Chondrocyte (in vitro differentiated cells): ENCODE measurements around the gene REEP6. TPM values are rescaled to one million over a fixed set of nuclear protein-coding genes. Genes with fewer than 3 reads are reported as not detected.

Experiments
- DNase-seq: peaks from one replicate; pipeline ENCODE4 v3.0.0; 2021; ENCODE audit warnings: mixed read lengths, low spot score
- H3K27ac Mint-ChIP-seq: one replicate; pipeline ENCODE4 v1.8.0; 2021; ENCODE audit warnings: mild to moderate bottlenecking, moderate library complexity, mixed read lengths; ENCODE audit not compliant: unreplicated experiment
- H3K27me3 Mint-ChIP-seq: 2 replicates; pipeline ENCODE4 v1.8.0; 2021; ENCODE audit warnings: low read depth, mixed read lengths
- H3K36me3 Mint-ChIP-seq: 2 replicates; pipeline ENCODE4 v1.8.0; 2021; ENCODE audit warnings: low read depth, mixed read lengths
- H3K4me1 Mint-ChIP-seq: 2 replicates; pipeline ENCODE4 v1.8.0; 2021; ENCODE audit warnings: low read depth, mild to moderate bottlenecking, mixed read lengths
- H3K4me3 Mint-ChIP-seq: one replicate; pipeline ENCODE4 v1.8.0; 2021; ENCODE audit warnings: mild to moderate bottlenecking, moderate library complexity, mixed read lengths; ENCODE audit not compliant: unreplicated experiment
- H3K9me3 Mint-ChIP-seq: 2 replicates; pipeline ENCODE4 v1.8.0; 2021; ENCODE audit warnings: low read depth, mixed read lengths
- CTCF ChIP-seq: fragments of 200-600 bp; sonication (generic); IDR thresholded peaks from 2 replicates; pipeline ENCODE4 v1.5.0; 2021; ENCODE audit warnings: antibody characterized with exemption, mild to moderate bottlenecking, moderate library complexity
- total RNA-seq: library from RNA; stranded (reverse); gene quantifications from 3 replicates; pipeline ENCODE4 v1.2.1, GENCODE V29; 2021

REEP6 gene
- total RNA-seq, 1 donor from 2014 or later, result 2.8 TPM

GRCh38 chr19:1466018-1466460 lies 24.9 kb upstream of the REEP6 start:
- no peaks in the 10 kb centered on the region for H3K9me3 Mint-ChIP-seq
- H3K4me3 Mint-ChIP-seq, result no peak overlapping the region
- TF ChIP-seq CTCF, result no peak
- no peak for DNase-seq
- peaks cover 2% of the 10 kb centered on the region for H3K27me3 Mint-ChIP-seq
- no peaks in the 10 kb centered on the region for H3K36me3 Mint-ChIP-seq
- H3K27ac Mint-ChIP-seq, result no peak overlapping the region
- H3K4me1 Mint-ChIP-seq, result peaks cover 5% of the 10 kb centered on the region

- peaks cover 2% of the 10 kb centered on the region for H3K27me3 Mint-ChIP-seq
- H3K27ac Mint-ChIP-seq, result no peak overlapping the region
- no peak for TF ChIP-seq CTCF
These were observed 24.3 kb upstream of the REEP6 start for GRCh38 chr19:1466461-1467214.

GRCh38 chr19:1467215-1467489 lies 23.8 kb upstream of the REEP6 start:
- H3K9me3 Mint-ChIP-seq, result no peaks in the 10 kb centered on the region
- peaks cover 7% of the 10 kb centered on the region for H3K4me1 Mint-ChIP-seq
- H3K4me3 Mint-ChIP-seq, result no peak overlapping the region
- no peaks in the 10 kb centered on the region for H3K36me3 Mint-ChIP-seq
- no peak overlapping the region for H3K27ac Mint-ChIP-seq
- no peak for DNase-seq
- H3K27me3 Mint-ChIP-seq, result peaks cover 2% of the 10 kb centered on the region
- no peak for TF ChIP-seq CTCF

More at GRCh38 chr19:1466461-1467214, 24.3 kb upstream of the REEP6 start:
- Mint-ChIP-seq H3K36me3 (no peaks in the 10 kb centered on the region), H3K9me3 (no peaks in the 10 kb centered on the region), H3K4me3 (no peak overlapping the region), H3K4me1 (peaks cover 7% of the 10 kb centered on the region)
- DNase-seq, result no peak

- Mint-ChIP-seq H3K27ac (no peak overlapping the region), H3K36me3 (no peaks in the 10 kb centered on the region), H3K4me3 (no peak overlapping the region), H3K9me3 (no peaks in the 10 kb centered on the region), H3K27me3 (peaks cover 2% of the 10 kb centered on the region), H3K4me1 (peaks cover 7% of the 10 kb centered on the region)
- TF ChIP-seq CTCF, result peak; percentile 17
- DNase-seq, result no peak
These were observed 23.3 kb upstream of the REEP6 start for GRCh38 chr19:1467490-1468273.

- no peak for TF ChIP-seq CTCF
- Mint-ChIP-seq H3K4me3 (no peak overlapping the region), H3K9me3 (no peaks in the 10 kb centered on the region), H3K4me1 (peaks cover 7% of the 10 kb centered on the region), H3K27ac (no peak overlapping the region), H3K36me3 (peaks cover under 1% of the 10 kb centered on the region), H3K27me3 (peaks cover 2% of the 10 kb centered on the region)
- no peak for DNase-seq
These were observed 22.6 kb upstream of the REEP6 start for GRCh38 chr19:1468274-1468820.
